ENCODE measurements around the gene HSPA12B. TPM values are rescaled to one million over a fixed set of nuclear protein-coding genes. Genes with fewer than 3 reads are reported as not detected.
A peak's percentile ranks its signal among the peaks of the same experiment; 100 is the strongest.

The HSPA12B gene
- polyA plus RNA-seq, 1 of the 3 experiments (the other 2 are of a cell fraction): 0.46 TPM

- TF ChIP-seq USF1 (IDR thresholded peaks at IDR 0.05; ENCODE audit: borderline replicate concordance, low read depth): no peak
Observed at GRCh38 chr20:3782597-3782996, 50.1 kb downstream of the HSPA12B start (continued).

- peaks cover 40% of the 10 kb centered on the region for H3K79me2 ChIP-seq (ENCODE audit: insufficient read depth)
- no peak overlapping the region for H3K9ac ChIP-seq
- H3K27me3 ChIP-seq (ENCODE audit: insufficient read depth): no peaks in the 10 kb centered on the region
- H3K4me2 ChIP-seq: peak overlapping the region; percentile 96; the same call in 1 of the 2 replicates
- ChIA-PET POLR2A (interaction anchor here (0.6 kb wide), 1 partner anchor 13 kb away, joined by 3 read pairs; the partner anchor contains the start of gene CDC25B), CTCF (interaction anchor here (0.6 to 6.4 kb wide), 5 partner anchors 12 to 70 kb away, joined by 3 to 61 read pairs (median 14); partner anchors contain the start of genes ADISSP and CDC25B)
- no peak overlapping the region for H3K27ac ChIP-seq (ENCODE audit: low read depth in 2 of 2, low read length in 1 of 2)
- TF ChIP-seq SMC3 (IDR thresholded peaks at IDR 0.05; ENCODE audit: low read depth, low read length) (no peak), ZBTB33 (IDR thresholded peaks at IDR 0.05; ENCODE audit: borderline replicate concordance, low read depth) (no peak), EP300 (IDR thresholded peaks at IDR 0.05; ENCODE audit: borderline replicate concordance in 1 of 2, low read depth in 1 of 2, low read length in 1 of 2) (no peak), FOXJ3 (CRISPR knock-in tag; IDR thresholded peaks at IDR 0.05) (no peak), RCOR1 (IDR thresholded peaks at IDR 0.05; ENCODE audit: low read length) (no peak), CHD2 (IDR thresholded peaks at IDR 0.05; ENCODE audit: low read length, partially characterized antibody) (no peak), EZH2phosphoT487 (IDR thresholded peaks at IDR 0.05; ENCODE audit: borderline replicate concordance, low read depth) (no peak), POLR2AphosphoS5 (IDR thresholded peaks at IDR 0.05; ENCODE audit: low read depth, low read length) (no peak), MXI1 (IDR thresholded peaks at IDR 0.05; ENCODE audit: low read depth, low read length) (no peak), USF2 (IDR thresholded peaks at IDR 0.05; ENCODE audit: borderline replicate concordance, low read depth, low read length) (no peak), RAD21 (IDR thresholded peaks at IDR 0.05; ENCODE audit: low read length) (no peak)
- H3F3A ChIP-seq (replicated peaks; ENCODE audit: insufficient read depth): peaks cover 15% of the 10 kb centered on the region
- H2AFZ ChIP-seq (ENCODE audit: low read depth): no peak overlapping the region
- 50% methylated on average over 2 of the region's 2 CpGs for WGBS (ENCODE audit: low lambda C conversion rate)
- H3K36me3 ChIP-seq (replicated peaks in 1 of 2; ENCODE audit: control insufficient read depth in 1 of 2, insufficient read depth in 2 of 2, low read length in 1 of 2): peaks cover 7 to 9% of the 10 kb centered on the region in 2 experiments
- H3K4me3 ChIP-seq (ENCODE audit: low read depth in 2 of 2, low read length in 1 of 2): no peak overlapping the region
- no peaks in the 10 kb centered on the region for H3K9me2 ChIP-seq
- no peak for DNase-seq
- H4K20me1 ChIP-seq (ENCODE audit: insufficient read depth): peaks cover 45% of the 10 kb centered on the region
- peaks cover 27 to 38% of the 10 kb centered on the region in 2 experiments; a peak in 3 of 4 replicates for H3K4me1 ChIP-seq (ENCODE audit: control insufficient read depth in 1 of 2, insufficient read depth in 2 of 2, low read depth in 1 of 2, low read length in 1 of 2)
- no peaks in the 10 kb centered on the region for H3K9me3 ChIP-seq
Observed at GRCh38 chr20:3783068-3783489, 50.6 kb downstream of the HSPA12B start.
